Measurements from ENCODE around the gene DTYMK.
A peak's percentile ranks its signal among the peaks of the same experiment; 100 is the strongest.

DTYMK gene

DNA sequence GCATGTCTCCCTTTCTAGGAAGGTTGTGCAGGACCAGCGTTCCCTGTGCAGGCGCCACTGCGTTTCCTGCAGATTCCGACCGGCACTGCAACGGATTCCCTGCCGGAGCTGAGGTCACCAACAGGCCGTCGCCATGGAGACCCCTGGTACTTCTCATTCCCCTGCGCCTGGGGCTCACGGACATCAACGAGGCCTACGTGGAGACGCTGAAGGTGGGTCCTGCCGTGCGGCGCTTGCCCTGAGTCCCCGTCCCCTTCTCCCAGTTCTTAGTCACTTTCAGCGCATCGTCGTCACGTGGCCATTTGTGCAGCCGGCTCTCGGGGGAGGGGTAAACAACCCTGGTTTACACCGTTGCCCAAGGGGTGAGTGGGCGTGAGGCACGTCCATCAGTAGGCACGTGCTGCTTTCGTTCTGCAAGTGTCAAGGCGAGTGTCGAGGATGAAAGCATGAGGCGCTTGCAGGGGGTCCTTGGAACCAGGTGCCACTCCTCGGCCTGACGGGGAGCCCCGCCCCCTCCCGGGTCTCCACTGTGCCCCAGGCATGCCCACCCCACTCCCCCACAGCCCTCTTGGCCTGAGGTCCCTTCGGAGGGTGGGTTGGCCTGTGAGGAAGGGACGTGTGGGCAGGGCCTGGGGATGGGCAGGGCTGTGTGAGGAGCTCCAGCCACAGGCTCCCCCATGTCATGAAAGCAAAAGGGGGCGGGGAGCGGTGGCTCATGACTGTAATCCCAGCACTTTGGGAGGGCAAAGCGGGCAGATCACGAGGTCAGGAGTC is 19.8 kb downstream of the DTYMK start:
- ATAC-seq = peak; percentile 71
- TF ChIP-seq TOX (CRISPR knock-in tag; IDR thresholded peaks at IDR 0.05; ENCODE audit: borderline replicate concordance) = no peak
- TF ChIP-seq BACH2 (CRISPR knock-in tag; IDR thresholded peaks at IDR 0.05; ENCODE audit: borderline replicate concordance) = no peak; the same call in 1 of the 2 replicates
- no peak for TF ChIP-seq ESRRG (CRISPR knock-in tag; IDR thresholded peaks at IDR 0.05)
- no peak for TF ChIP-seq CREB5 (CRISPR knock-in tag; IDR thresholded peaks at IDR 0.05; ENCODE audit: low read depth)
- TF ChIP-seq ZNF8 (CRISPR knock-in tag; IDR thresholded peaks at IDR 0.05) = peak; percentile 30; the same call in 1 of the 2 replicates
- 0 out of 2 replicates have a peak, but pooled peaks have one; percentile 55 for TF ChIP-seq ZNF565 (CRISPR knock-in tag; conservative IDR thresholded peaks at IDR 0.05; ENCODE audit: low read depth)
- TF ChIP-seq, protein P1, sequence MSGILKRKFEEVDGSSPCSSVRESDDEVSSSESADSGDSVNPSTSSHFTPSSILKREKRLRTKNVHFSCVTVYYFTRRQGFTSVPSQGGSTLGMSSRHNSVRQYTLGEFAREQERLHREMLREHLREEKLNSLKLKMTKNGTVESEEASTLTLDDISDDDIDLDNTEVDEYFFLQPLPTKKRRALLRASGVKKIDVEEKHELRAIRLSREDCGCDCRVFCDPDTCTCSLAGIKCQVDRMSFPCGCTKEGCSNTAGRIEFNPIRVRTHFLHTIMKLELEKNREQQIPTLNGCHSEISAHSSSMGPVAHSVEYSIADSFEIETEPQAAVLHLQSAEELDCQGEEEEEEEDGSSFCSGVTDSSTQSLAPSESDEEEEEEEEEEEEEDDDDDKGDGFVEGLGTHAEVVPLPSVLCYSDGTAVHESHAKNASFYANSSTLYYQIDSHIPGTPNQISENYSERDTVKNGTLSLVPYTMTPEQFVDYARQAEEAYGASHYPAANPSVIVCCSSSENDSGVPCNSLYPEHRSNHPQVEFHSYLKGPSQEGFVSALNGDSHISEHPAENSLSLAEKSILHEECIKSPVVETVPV (CRISPR knock-in tag; IDR thresholded peaks at IDR 0.05) = no peak
- no peak for TF ChIP-seq GLIS3 (CRISPR knock-in tag; IDR thresholded peaks at IDR 0.05)
- no peak for TF ChIP-seq ZC3H10 (CRISPR knock-in tag; IDR thresholded peaks at IDR 0.05)
- no peak for TF ChIP-seq PPARA (CRISPR knock-in tag; IDR thresholded peaks at IDR 0.05; ENCODE audit: borderline replicate concordance)
- TF ChIP-seq ZFP30 (CRISPR knock-in tag; IDR thresholded peaks at IDR 0.05) = no peak
- TF ChIP-seq OSR1 (CRISPR knock-in tag; IDR thresholded peaks at IDR 0.05) = no peak
- no peak for TF ChIP-seq RARB (CRISPR knock-in tag; IDR thresholded peaks at IDR 0.05)
- TF ChIP-seq TCF4 (CRISPR knock-in tag; IDR thresholded peaks at IDR 0.05; ENCODE audit: borderline replicate concordance) = no peak
- TF ChIP-seq ZFP3 (CRISPR knock-in tag; IDR thresholded peaks at IDR 0.05) = peak; percentile 52; the same call in 1 of the 2 replicates
- TF ChIP-seq, protein P2, sequence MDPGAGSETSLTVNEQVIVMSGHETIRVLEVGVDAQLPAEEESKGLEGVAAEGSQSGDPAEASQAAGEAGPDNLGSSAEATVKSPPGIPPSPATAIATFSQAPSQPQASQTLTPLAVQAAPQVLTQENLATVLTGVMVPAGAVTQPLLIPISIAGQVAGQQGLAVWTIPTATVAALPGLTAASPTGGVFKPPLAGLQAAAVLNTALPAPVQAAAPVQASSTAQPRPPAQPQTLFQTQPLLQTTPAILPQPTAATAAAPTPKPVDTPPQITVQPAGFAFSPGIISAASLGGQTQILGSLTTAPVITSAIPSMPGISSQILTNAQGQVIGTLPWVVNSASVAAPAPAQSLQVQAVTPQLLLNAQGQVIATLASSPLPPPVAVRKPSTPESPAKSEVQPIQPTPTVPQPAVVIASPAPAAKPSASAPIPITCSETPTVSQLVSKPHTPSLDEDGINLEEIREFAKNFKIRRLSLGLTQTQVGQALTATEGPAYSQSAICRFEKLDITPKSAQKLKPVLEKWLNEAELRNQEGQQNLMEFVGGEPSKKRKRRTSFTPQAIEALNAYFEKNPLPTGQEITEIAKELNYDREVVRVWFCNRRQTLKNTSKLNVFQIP (CRISPR knock-in tag; IDR thresholded peaks at IDR 0.05; ENCODE audit: borderline replicate concordance, low read depth) = no peak
- TF ChIP-seq ZNF70 (CRISPR knock-in tag; IDR thresholded peaks at IDR 0.05) = no peak
- TF ChIP-seq, protein P3, sequence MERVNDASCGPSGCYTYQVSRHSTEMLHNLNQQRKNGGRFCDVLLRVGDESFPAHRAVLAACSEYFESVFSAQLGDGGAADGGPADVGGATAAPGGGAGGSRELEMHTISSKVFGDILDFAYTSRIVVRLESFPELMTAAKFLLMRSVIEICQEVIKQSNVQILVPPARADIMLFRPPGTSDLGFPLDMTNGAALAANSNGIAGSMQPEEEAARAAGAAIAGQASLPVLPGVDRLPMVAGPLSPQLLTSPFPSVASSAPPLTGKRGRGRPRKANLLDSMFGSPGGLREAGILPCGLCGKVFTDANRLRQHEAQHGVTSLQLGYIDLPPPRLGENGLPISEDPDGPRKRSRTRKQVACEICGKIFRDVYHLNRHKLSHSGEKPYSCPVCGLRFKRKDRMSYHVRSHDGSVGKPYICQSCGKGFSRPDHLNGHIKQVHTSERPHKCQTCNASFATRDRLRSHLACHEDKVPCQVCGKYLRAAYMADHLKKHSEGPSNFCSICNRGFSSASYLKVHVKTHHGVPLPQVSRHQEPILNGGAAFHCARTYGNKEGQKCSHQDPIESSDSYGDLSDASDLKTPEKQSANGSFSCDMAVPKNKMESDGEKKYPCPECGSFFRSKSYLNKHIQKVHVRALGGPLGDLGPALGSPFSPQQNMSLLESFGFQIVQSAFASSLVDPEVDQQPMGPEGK (CRISPR knock-in tag; IDR thresholded peaks at IDR 0.05; ENCODE audit: borderline replicate concordance) = no peak
- TF ChIP-seq SNAI2 (CRISPR knock-in tag; IDR thresholded peaks at IDR 0.05) = peak; percentile 39; the same call in 1 of the 2 replicates
- no peak for TF ChIP-seq ARNTL (CRISPR knock-in tag; IDR thresholded peaks at IDR 0.05; ENCODE audit: borderline replicate concordance, low read depth)
- TF ChIP-seq CSDC2 (CRISPR knock-in tag; IDR thresholded peaks at IDR 0.05) = no peak
- TF ChIP-seq ISL1 (CRISPR knock-in tag; IDR thresholded peaks at IDR 0.05) = no peak
- TF ChIP-seq TSHZ2 (CRISPR knock-in tag; IDR thresholded peaks at IDR 0.05) = peak; percentile 76; the same call in 1 of the 2 replicates
